ENCODE results near the gene PECR. TPM values are rescaled to one million over a fixed set of nuclear protein-coding genes. Genes with fewer than 3 reads are reported as not detected.

PECR gene
- total RNA-seq, 1 donor from 2014 or later, result 19.0 TPM

GRCh38 chr2:216051350-216051749, 30.3 kb downstream of the PECR start:
- TF ChIP-seq CTCF (conservative IDR thresholded peaks at IDR 0.05), result no peak
- Mint-ChIP-seq H3K9me3 (no peaks in the 10 kb centered on the region), H3K36me3 (peaks cover 13% of the 10 kb centered on the region), H3K4me1 (ENCODE audit: unreplicated experiment) (peaks cover 8% of the 10 kb centered on the region), H3K4me3 (no peak overlapping the region), H3K27ac (no peak overlapping the region), H3K27me3 (no peaks in the 10 kb centered on the region)
- no peak for DNase-seq (ENCODE audit: extremely low spot score, unreplicated experiment)

- no peaks in the 10 kb centered on the region for H3K27me3 Mint-ChIP-seq
- H3K9me3 Mint-ChIP-seq, result no peaks in the 10 kb centered on the region
- DNase-seq (ENCODE audit: extremely low spot score, unreplicated experiment), result no peak
- peaks cover 5% of the 10 kb centered on the region for H3K36me3 Mint-ChIP-seq
- H3K4me1 Mint-ChIP-seq (ENCODE audit: unreplicated experiment), result no peaks in the 10 kb centered on the region
- no peak overlapping the region for H3K27ac Mint-ChIP-seq
- TF ChIP-seq CTCF (conservative IDR thresholded peaks at IDR 0.05), result no peak
- H3K4me3 Mint-ChIP-seq, result no peak overlapping the region
Observed at GRCh38 chr2:216049452-216049851, 32.2 kb downstream of the PECR start.

- Mint-ChIP-seq H3K27ac (no peak overlapping the region), H3K36me3 (peaks cover 5% of the 10 kb centered on the region), H3K4me1 (ENCODE audit: unreplicated experiment) (no peaks in the 10 kb centered on the region), H3K4me3 (no peak overlapping the region), H3K27me3 (no peaks in the 10 kb centered on the region), H3K9me3 (no peaks in the 10 kb centered on the region)
- DNase-seq (ENCODE audit: extremely low spot score, unreplicated experiment), result no peak
- TF ChIP-seq CTCF (conservative IDR thresholded peaks at IDR 0.05), result no peak
Observed at GRCh38 chr2:216047397-216047796, 34.2 kb downstream of the PECR start.

GRCh38 chr2:216044883-216045486, 36.6 kb downstream of the PECR start:
- no peak overlapping the region for H3K27ac Mint-ChIP-seq
- TF ChIP-seq CTCF (conservative IDR thresholded peaks at IDR 0.05), result no peak
- no peaks in the 10 kb centered on the region for H3K9me3 Mint-ChIP-seq
- no peak for DNase-seq (ENCODE audit: extremely low spot score, unreplicated experiment)
- H3K36me3 Mint-ChIP-seq, result peaks cover 5% of the 10 kb centered on the region
- no peak overlapping the region for H3K4me3 Mint-ChIP-seq
- H3K27me3 Mint-ChIP-seq, result no peaks in the 10 kb centered on the region
- H3K4me1 Mint-ChIP-seq (ENCODE audit: unreplicated experiment), result no peaks in the 10 kb centered on the region

- no peaks in the 10 kb centered on the region for H3K9me3 Mint-ChIP-seq
- no peak overlapping the region for H3K4me3 Mint-ChIP-seq
- no peaks in the 10 kb centered on the region for H3K27me3 Mint-ChIP-seq
- TF ChIP-seq CTCF (conservative IDR thresholded peaks at IDR 0.05), result no peak
- H3K4me1 Mint-ChIP-seq (ENCODE audit: unreplicated experiment), result no peaks in the 10 kb centered on the region
- DNase-seq (ENCODE audit: extremely low spot score, unreplicated experiment), result no peak
- H3K27ac Mint-ChIP-seq, result no peak overlapping the region
- H3K36me3 Mint-ChIP-seq, result peaks cover 8% of the 10 kb centered on the region
Observed at GRCh38 chr2:216043949-216044348, 37.7 kb downstream of the PECR start.

- Mint-ChIP-seq H3K4me3 (no peak overlapping the region), H3K36me3 (peaks cover 4% of the 10 kb centered on the region), H3K27me3 (no peaks in the 10 kb centered on the region), H3K9me3 (no peaks in the 10 kb centered on the region), H3K4me1 (ENCODE audit: unreplicated experiment) (no peaks in the 10 kb centered on the region), H3K27ac (no peak overlapping the region)
- DNase-seq (ENCODE audit: extremely low spot score, unreplicated experiment), result no peak
- no peak for TF ChIP-seq CTCF (conservative IDR thresholded peaks at IDR 0.05)
Observed at GRCh38 chr2:216041438-216041837, 40.2 kb downstream of the PECR start.
